HCT116 (cell line): ENCODE measurements around the gene CXCL9.
"Not testable (repeated sequence)": the region's sequence is repeated elsewhere in the genome, so short reads cannot be mapped to it uniquely, and the experiment has no call there.

Source experiments
- CEBPB ChIP-seq: IDR thresholded peaks from 2 replicates; pipeline ENCODE4 v1.6.1; 2012; ENCODE audit warnings: low read depth
- CTCF ChIP-seq, 3 experiments: fragments of 200-600 bp in 1 of 3; sonication (generic) in 1 of 3; IDR thresholded peaks in 2 of 3; conservative IDR thresholded peaks in 1 of 3; 2 replicates each; pipeline ENCODE4 v1.5.1; 2012 to 2017; ENCODE audit warnings: low read depth in 2 of 3, low read length in 2 of 3, antibody characterized with exemption in 1 of 3, borderline replicate concordance in 1 of 3, control low read depth in 1 of 3, mild to moderate bottlenecking in 1 of 3, mixed read lengths in 1 of 3, mixed run types in 1 of 3, moderate library complexity in 1 of 3; ENCODE audit not compliant: insufficient read depth in 1 of 3
- EGR1 ChIP-seq: IDR thresholded peaks from 2 replicates; pipeline ENCODE4 v1.6.1; 2012; ENCODE audit warnings: low read depth
- EZH2 ChIP-seq: fragments of 200-600 bp; sonication (generic); IDR thresholded peaks from 2 replicates; pipeline ENCODE4 v1.6.1; 2017; ENCODE audit warnings: antibody characterized with exemption, mixed run types
- EZH2phosphoT487 ChIP-seq: fragments of 200-600 bp; IDR thresholded peaks from 2 replicates; pipeline ENCODE4 v1.6.1; 2018; ENCODE audit warnings: antibody characterized with exemption, borderline replicate concordance
- FOSL1 ChIP-seq: IDR thresholded peaks from 2 replicates; pipeline ENCODE4 v1.6.1; 2012; ENCODE audit warnings: low read depth
- POLR2A ChIP-seq: IDR thresholded peaks from 2 replicates; pipeline ENCODE4 v1.7.0; 2011; ENCODE audit warnings: borderline replicate concordance; ENCODE audit not compliant: insufficient read depth, insufficient read length; ENCODE audit errors: extremely low read depth
- POLR2AphosphoS5 ChIP-seq: IDR thresholded peaks from 2 replicates; pipeline ENCODE4 v1.6.1; 2011; ENCODE audit warnings: mild to moderate bottlenecking, low read depth, low read length, moderate library complexity
- RAD21 ChIP-seq: IDR thresholded peaks from 2 replicates; pipeline ENCODE4 v1.6.1; 2012; ENCODE audit warnings: low read depth, mild to moderate bottlenecking
- SIN3A ChIP-seq: IDR thresholded peaks from 2 replicates; pipeline ENCODE4 v1.6.1; 2012; ENCODE audit warnings: low read depth
- SP1 ChIP-seq: IDR thresholded peaks from 2 replicates; pipeline ENCODE4 v1.6.1; 2012; ENCODE audit warnings: low read depth
- SRF ChIP-seq: IDR thresholded peaks from 2 replicates; pipeline ENCODE4 v1.6.1; 2012; ENCODE audit warnings: low read depth
- ZNF274 ChIP-seq: fragments of 200-500 bp; sonication (Bioruptor generic); IDR thresholded peaks from 2 replicates; pipeline ENCODE4 v1.6.1; 2014; ENCODE audit warnings: mild to moderate bottlenecking, low read depth, low read length, inconsistent platforms
- TF ChIP-seq, protein P1 (sequence below): IDR thresholded peaks from 2 replicates; pipeline ENCODE4 v1.6.1; 2012

DNA sequence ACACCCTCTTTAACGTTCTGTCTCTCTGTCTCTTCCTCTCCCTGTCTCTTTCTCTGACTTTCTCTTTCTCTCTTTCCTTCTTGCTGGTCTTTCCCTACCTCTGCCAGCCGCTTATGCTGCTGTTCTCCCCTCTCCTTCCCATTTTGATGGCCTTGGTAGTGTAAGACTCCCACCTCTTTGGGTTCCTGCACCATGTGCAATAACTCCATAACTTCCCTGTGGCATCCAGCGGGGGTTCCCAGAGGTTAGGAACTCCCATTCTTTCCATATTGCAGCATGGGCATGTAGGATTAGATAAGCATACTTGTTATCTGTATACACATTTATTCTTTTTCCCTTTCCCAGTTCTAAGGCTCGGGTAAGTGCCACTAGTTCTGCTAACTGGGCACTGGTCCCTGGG is 37.4 kb upstream of the CXCL9 start:
- TF ChIP-seq CEBPB; CTCF (IDR thresholded peaks at IDR 0.05 in 2 of 3, conservative IDR thresholded peaks at IDR 0.05 in 1 of 3; ENCODE audit: borderline replicate concordance in 1 of 3, insufficient read depth in 1 of 3, low read depth in 2 of 3, low read length in 2 of 3); ZNF274; EZH2phosphoT487; SP1; SIN3A; POLR2A; EGR1; POLR2AphosphoS5; FOSL1; SRF; EZH2; RAD21: not testable (repeated sequence)
- TF ChIP-seq, protein P1, sequence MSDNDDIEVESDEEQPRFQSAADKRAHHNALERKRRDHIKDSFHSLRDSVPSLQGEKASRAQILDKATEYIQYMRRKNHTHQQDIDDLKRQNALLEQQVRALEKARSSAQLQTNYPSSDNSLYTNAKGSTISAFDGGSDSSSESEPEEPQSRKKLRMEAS, result not testable (repeated sequence)
